Stimulated activated CD4-positive, alpha-beta T cell treated with anti-CD3 and anti-CD28 coated beads, TNF-alpha, amount 100 ng/mL, for 48 hours (primary cell): ENCODE data around the gene TNFRSF19.

ENCODE experiments used
- DNase-seq, 3 donors: peaks; one replicate each; pipeline ENCODE4 v3.0.0-alpha.2; 2020; ENCODE audit warnings: low read depth in 3 of 3

The TNFRSF19 gene

DNA sequence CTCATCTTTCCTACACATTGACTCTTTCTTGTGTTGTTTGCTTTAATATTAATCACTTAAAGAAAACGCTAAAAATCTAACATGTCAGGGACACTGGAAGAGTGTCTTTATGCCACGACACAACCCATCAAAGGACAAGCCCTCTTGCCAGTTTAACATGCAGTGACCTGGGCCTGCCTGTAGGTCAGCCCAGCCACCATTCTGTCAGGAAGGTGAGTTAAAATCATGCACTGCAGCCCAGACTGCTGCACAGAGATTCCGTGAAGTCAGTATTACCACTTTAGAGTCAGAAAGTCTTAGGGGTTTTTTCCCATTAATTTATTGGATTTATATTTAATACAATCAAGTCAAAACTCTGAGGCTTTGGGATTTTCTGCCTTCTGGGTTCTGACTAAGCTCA, 58.0 kb downstream of the TNFRSF19 start:
- no peak for DNase-seq

DNA sequence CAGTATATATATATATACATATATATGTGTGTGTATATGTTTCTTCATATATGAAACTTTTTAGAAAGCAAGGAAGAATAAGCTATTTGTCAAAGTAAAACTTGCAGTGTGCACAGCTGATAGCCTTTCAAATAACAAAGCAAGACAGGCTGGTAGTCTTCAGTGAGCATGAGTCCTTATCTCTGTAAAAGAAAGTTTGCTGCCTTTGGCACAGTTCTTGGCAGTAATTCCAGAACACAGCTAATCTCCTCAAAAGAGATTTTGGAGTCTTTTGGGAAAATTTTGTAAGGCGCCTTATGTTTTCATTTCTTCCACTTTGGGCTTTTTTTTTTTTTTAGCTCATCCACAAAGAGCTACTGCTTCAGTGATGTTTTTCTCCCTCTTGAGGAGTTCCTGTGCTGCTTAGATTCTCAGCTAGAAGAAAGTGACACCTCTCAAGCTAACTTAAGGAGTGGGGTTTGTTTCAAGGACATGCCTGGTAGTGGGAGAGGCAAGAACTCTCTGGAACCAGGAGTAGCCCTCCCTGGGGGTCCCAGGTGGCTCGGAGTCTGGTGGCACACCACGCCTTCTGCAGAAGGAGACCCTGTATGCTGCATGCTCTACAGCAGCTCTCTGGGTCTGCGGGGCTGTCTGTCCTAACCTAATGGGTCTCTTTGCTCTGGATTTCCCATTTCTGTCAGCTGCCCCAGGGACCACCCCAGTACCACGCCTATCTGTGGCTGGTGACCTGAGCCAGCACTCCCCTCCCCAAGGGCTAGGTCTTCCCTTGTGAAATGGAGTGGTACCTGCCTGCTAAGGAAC, 58.8 kb downstream of the TNFRSF19 start:
- no peak for DNase-seq

DNA sequence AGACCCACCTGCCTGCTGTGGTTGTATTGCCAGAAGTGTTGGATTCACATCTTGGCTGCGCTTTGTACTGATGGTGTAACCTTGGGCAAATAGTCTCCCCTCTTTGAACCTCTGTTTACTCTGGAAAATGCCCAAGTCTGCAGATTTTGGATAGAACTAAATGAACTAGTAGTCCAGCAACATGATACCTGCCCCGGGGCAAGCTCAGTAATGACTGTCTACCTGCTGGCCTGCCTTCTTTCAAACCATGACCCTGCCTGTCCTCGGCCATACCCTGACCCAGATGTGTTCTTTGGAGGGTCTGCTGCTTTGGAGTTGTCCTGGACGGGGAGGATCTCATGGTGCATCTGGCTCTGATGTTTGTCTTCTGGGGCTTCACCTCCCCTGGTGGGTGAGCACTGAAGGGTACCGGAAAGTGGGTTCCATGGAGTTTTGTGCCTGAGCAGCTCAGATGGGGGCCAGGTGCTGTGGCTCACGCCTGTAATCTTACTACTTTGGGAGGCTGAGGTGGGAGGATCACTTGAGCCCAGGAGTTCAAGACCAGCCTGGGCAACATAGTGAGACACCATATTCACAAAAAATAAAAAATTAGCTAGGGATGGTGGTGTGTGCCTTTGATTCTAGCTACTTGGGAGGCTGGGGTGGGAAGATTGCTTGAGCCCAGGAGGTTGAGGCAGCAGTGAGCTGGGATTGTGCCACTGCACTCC, 59.5 kb downstream of the TNFRSF19 start:
- DNase-seq, result no peak

DNA sequence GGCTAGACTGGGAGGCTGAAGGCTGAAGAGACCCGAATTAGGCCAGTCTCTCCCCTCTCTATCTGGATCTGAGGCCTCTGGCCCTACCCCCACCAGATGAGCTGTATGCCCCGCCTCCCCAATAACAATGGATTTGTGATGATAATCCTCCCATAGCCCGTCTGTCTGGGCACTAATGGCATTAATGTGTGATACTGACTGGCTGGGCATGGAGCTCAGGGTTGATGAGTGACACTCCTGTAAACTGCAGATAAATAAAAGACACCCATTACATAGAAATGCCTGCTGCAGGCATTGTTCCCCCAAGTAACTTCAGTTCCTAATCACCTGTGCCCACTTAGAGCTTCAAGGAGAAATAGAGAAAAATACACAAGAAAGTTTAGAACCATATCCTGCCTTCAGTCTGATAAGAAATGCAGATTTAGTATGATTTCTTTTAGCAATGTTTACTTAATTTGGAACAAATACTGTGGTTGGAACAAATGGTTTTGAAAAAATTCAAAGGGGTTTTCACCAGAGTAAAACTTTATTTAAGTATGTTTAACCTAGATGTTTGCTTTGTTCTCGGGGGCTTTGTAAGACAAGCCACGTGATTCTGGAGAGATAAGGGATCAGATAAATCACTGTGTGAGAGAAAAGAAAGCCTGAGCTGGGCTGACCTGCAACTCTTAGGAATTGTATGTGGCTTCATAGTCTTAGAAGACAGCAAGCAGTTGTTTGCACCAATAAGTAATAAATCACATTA, 60.3 kb downstream of the TNFRSF19 start:
- DNase-seq, result no peak

DNA sequence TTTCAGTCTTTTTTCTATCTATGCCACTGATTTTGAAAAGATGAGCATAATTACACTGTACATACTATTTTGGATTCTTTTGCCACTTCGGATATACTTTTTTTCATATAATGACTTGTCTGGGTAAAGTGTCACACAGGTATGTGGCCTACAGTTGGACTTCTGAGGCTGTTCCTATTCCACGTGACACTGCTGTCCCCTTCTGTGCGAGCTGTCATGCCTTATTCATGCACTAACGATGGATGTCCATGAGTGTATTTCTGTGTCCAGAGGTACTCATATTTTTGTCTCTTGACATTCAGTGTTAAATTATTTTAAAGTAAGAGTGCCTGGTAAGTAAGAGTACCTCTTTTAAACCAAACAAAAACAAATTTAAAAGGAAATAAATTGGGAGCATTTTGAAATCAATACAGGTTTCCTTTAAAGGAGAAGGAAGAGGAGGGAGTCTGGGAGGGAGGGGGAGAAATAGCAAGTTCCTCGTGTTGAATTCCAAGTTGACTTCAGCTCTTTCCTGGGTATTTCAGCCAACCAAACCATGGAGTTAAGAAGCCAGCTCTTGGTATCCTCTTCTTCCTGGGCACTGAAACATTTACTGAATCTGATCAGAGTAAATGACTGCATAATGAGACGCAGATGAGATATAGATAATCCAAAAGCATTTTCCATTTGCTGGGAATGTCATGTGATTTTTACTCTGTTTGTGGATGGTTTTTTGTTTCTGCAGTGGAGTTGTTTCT, 61.3 kb downstream of the TNFRSF19 start:
- no peak for DNase-seq

DNA sequence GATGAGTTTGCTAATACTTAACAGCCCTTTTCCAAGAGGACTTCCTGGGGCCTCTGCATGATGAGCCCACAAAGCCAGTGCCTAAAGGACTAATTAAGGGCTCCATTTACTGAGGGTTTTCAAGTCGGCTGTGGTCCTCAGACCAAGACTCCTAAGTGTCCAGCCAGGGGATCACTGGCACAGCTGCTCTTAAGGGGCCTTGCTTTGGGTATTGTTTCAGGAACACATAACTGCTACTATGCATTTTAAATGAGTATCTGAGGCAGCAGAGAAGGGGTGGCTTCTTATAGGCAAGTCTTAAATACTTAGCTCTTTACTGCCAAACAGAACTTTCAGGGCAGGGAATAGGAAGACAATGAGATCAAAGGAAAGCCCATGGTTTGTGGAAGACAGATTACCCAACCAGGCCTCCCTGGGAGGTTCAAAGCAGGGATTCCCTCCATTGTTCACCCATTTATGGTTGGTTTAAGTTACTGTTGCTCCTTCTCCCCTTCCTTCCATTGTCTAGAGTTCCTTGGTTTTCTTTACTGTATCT, 61.9 kb downstream of the TNFRSF19 start:
- no peak for DNase-seq

DNA sequence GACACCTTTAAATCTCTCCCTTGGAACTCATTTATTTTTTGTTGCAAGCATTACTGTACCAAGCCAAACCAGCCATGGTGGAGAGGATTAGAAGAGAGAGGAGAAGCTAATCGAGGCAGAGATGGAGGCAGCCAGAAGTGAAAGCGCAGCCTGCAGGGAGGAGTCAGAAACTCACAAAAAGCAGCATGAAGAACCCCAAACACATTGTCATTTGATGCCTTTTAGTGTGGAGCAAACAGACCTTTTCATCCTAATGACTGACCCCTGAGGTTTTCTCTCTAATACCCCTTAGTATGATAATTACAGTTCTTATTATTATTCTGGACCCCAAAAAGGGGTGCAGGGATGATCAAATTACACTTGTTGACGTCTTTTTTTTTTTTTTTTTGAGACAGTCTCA, 62.5 kb downstream of the TNFRSF19 start:
- no peak for DNase-seq

DNA sequence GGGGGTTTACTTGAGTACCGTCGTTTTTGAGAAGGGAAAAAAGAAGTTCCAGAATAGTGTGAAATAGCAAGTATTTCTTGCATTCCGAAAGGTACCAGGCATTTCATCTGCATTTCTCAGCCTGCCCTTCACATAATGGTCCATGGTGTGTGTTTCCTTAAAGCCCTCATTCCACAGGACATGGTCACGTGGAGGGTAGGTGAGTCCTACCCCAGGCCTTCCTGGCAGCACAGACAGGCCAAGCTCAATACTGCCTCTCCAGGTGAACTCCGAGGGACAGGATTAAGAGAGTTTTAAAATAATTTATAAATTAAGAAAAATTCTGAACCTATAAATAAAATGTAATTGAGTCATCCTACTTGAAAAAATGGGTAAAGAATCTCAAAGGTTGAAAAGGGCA, 64.7 kb downstream of the TNFRSF19 start:
- DNase-seq, result no peak

DNA sequence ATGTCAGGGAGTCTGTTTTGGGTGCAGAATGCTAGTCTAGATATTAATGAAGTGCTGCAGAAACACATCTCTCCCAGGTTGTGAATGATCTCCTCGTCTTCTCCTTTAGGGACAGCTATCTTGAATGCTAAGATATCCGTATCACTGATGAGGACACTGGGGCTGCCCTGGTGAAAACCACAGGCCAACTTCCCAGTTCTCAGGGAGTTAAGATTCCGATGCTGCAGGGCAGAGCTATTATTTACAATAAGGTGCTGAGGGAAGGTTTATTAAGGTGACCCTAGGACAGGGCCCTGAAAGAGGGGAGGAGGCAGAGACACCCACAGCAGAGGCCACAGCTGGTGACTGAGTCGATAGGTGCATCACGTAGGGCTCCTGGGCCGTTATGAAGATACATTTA, 66.1 kb downstream of the TNFRSF19 start:
- DNase-seq, result no peak

DNA sequence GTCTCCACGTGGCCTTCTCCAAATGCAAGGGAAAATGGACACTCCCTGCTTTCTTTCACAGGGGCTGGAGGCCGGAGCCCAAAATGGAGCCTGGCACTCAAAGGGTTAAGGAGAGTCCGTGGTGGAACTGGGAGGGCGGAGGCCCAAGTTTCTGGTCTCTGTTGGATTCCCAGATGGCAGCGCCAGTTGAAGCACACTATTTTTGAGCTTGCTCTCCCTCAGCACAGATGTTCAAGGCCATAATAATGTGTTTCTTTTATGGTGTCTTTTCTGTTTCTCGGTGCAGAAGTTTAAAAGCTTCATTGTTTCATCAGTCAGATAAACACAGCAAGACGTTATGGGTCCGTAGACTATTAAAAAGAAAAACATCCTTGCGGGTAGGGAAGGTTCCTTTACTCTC, 67.6 kb downstream of the TNFRSF19 start:
- DNase-seq, result no peak

DNA sequence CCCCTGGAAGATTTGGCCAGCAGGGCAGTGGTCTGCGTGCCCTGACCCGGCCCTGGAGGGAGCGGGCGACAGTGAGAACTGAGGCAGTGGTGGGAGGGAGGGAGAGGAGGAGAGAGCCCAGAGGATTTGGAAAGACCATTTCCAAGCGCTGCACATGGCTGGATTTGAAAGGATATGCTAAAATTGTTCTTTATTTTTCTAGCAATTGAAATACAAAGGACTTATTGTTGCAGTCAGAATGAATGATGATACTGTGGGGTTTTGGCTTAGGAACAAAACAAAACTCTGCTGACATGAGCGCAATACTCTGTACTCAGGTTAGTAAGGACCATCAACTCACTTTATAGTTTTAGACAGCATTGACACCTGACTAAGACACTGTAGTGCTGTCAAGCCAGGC, 69.5 kb downstream of the TNFRSF19 start:
- DNase-seq, result no peak

DNA sequence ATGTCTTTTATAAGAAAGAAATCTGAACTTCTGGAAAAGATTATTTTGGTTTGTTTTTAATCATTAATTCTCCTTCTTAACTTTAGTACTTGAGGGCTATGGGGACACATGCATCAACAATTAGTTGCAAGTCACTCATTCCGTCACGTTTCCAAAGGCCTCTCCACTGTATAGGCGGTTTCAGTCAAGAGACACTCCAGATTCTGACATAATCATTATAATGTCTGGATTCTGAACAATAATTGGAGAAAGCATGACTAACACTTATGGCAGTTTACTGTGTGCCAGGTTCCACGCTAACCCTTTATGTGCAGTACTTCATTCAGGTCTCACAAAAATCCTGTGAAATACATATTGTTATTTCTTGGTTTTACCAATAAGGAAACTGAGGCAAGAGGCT, 71.9 kb downstream of the TNFRSF19 start:
- DNase-seq, result no peak

DNA sequence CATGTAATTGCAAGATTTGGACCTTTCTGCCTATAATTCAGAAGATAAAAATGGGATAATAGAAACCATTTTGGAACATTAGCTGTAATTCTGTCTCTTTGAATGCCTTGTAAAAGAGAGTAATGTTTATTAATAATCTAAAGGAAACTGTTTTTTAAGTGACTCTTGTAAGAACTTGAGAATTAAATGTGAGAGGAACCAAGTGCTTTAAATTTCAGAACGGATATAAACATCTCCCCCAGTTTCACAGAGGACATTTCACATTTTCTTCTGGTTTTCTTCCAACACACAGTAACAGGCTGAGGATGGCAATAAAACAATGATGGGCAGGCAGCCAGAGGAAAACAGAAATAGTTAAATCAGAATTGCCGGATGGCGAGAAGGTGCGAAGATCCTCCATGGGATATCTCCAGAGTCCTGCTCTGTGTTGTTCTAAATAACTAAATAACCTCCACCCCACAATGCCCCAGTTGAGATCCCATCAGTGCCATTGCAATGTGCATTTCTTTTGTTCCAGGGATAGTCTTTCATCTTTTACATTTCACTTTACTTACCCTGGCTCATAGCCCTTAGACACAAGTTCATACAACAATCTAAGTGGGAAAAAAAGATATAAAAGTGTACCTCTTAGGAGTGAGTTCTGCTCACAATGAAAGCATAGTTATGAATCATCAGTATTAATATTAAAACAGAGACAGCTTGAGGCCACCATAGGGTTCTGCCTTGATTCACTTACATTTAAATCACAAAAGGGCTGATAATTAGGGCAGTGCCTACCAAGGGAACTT, 73.3 kb downstream of the TNFRSF19 start:
- DNase-seq, result no peak

DNA sequence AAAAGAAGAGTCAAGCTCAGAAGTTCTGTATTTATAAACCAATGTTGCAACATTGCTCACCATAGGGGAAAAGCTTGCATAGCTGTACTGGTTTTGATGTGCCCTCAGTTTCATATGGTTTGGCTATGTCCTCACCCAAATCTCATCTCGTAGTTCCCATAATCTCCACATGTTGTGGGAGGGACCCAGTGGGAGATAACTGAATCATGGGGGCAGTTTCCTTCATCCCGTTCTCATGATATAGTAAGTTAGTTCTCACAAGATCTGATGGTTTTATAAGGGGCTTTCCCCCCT, 73.9 kb downstream of the TNFRSF19 start:
- DNase-seq, result no peak

DNA sequence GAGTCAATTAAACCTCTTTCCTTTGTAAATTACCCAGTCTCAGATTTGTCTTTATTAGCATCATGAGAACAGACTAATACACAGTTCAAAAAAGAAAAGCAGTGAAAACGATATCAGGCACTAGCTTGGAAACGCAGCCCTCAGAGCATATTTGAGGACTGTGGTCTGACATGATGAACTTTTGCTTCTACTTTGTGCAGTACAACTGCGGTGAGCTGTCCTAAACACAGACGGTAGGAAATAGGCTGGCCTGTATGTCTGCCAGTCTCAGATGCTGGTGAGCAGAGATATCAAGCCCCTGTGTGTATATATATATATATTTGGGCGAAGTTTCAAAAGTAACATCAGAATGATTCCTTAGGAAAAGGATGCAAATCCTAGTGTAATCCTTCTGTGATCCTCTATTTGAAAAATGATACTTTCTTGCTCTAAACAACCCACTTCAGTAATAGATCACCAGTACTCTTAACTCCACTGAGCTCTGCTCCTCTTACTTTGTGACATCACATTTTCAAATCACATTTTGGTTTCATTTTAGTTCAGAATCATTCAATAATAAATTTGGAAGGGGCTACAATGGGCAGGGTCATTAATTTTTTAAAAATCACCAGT, 74.4 kb downstream of the TNFRSF19 start:
- DNase-seq, result no peak

DNA sequence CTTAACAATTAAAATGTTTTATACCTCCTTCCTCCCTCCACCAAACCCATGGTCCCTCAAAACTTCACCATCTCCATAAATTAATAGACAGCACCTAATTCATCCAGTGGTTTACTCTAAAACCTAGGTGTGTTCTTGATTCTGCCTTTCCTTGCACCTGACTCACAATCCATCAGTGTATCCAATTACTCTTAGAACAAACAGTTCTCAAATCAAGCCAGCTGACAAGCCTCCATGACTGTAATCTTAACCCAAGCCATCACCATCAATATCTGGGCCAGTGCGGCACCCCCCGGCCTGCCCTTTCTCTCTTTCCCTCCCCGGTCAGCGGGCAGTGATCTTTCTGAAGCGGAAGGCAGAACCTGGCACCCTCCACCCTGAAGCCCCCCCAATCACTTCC, 75.6 kb downstream of the TNFRSF19 start:
- no peak for DNase-seq

DNA sequence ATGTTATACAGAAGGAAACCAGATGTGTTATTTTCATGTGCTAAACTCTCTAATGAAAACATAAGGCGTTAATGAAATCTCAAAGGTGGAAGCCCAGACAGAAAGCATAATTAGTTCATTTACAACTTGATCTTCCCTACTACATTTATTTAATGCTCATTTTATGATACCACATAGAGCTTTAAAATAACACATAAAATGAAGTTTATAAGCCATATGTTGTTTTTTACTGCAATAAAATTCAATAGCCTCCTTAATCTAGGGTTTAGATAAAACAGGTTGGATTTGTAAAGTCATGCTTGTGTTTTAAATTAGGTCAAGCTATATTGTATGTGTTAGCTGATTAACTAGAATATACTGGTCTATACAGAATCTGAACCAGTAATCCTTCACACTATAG, 81.2 kb downstream of the TNFRSF19 start:
- DNase-seq, result no peak

DNA sequence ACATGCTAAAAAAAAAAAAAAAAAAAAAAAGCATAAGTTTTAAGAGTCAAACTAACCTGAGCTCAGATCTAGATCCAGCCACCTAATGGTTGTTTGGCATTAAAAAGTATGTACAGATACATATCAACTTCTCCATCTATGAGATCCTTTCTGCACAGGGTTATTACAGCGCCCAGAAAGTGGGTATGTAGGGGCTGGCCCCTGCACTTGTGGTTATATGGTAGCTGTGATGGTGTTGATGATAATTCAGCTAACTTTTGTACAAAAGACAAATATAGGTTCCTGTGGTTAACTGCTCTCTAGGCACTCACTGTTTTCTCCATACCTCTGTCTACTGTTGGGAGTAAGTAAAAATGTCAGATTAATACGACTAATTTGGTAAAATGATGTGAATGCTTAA, 81.7 kb downstream of the TNFRSF19 start:
- DNase-seq, result no peak

DNA sequence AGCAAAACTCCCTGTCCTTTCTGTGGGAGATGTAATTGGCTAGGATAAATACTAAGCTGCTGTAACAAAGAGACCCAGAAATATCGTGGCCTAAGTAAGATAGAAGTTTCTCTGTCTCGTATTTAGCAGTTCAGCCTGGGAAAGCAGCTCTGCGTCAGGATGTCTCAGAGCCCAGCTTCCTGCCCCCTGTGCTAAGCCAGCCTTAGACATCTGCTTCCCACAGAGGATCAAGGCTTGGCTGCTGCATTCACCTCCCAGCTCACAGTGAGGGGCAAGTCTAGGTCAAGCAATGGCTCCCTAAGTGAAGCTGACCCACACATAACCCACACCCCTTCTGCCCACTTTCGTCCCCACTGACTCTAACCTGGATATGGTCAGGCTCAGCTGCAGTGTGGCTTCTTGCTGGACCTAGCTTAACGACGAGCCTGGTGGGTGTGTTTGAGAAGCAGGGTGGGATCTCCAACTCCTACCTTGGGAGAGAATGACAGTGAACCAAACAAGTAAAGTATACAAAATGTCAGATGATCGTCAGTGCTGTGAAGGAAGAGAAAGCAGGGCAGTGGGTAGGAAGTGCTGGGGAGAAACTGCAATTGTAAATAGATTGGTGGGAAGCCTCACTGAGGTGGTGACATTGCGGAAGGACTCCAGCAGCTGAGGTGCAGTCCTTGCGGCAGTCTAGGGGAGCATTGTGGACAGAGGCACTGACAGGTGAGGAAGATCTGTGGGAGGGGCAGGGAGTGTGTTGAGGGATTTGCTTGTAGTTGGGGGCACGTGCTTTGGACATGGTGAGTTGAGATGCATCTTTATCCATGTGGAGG, 82.9 kb downstream of the TNFRSF19 start:
- DNase-seq, result no peak
